ENCODE results near the gene SSTR3.

GRCh38 chr22:37254867-37255233 lies 42.6 kb upstream of the SSTR3 start:
- TF ChIP-seq CSDC2 (CRISPR knock-in tag; IDR thresholded peaks at IDR 0.05) (no peak), PATZ1 (CRISPR knock-in tag; IDR thresholded peaks at IDR 0.05; ENCODE audit: borderline replicate concordance) (no peak), ARNTL (CRISPR knock-in tag; IDR thresholded peaks at IDR 0.05; ENCODE audit: borderline replicate concordance, low read depth) (no peak), ZNF8 (CRISPR knock-in tag; IDR thresholded peaks at IDR 0.05) (no peak), CREB5 (CRISPR knock-in tag; IDR thresholded peaks at IDR 0.05; ENCODE audit: low read depth) (no peak), OSR1 (CRISPR knock-in tag; IDR thresholded peaks at IDR 0.05) (no peak), ZC3H10 (CRISPR knock-in tag; IDR thresholded peaks at IDR 0.05) (no peak), GLIS3 (CRISPR knock-in tag; IDR thresholded peaks at IDR 0.05) (no peak), SNAI2 (CRISPR knock-in tag; IDR thresholded peaks at IDR 0.05) (no peak), ZFP3 (CRISPR knock-in tag; IDR thresholded peaks at IDR 0.05) (no peak), TOX (CRISPR knock-in tag; IDR thresholded peaks at IDR 0.05; ENCODE audit: borderline replicate concordance) (no peak), ZNF70 (CRISPR knock-in tag; IDR thresholded peaks at IDR 0.05) (no peak), POU6F1 (CRISPR knock-in tag; IDR thresholded peaks at IDR 0.05; ENCODE audit: borderline replicate concordance, low read depth) (no peak), ZFP30 (CRISPR knock-in tag; IDR thresholded peaks at IDR 0.05) (no peak)

All from SK-N-SH treated with all-trans-retinoic acid at 6 μM for 48 hours (cell line).